HG03342 (cell line): ENCODE results near the gene ZFP36.

Experiments used
- ATAC-seq: cut with Tn5 transposase; IDR thresholded peaks from one replicate; pipeline ENCODE4 v1.9.1; 2021; ENCODE audit warnings: mild to moderate bottlenecking, moderate library complexity; ENCODE audit not compliant: unreplicated experiment

ZFP36 gene

DNA sequence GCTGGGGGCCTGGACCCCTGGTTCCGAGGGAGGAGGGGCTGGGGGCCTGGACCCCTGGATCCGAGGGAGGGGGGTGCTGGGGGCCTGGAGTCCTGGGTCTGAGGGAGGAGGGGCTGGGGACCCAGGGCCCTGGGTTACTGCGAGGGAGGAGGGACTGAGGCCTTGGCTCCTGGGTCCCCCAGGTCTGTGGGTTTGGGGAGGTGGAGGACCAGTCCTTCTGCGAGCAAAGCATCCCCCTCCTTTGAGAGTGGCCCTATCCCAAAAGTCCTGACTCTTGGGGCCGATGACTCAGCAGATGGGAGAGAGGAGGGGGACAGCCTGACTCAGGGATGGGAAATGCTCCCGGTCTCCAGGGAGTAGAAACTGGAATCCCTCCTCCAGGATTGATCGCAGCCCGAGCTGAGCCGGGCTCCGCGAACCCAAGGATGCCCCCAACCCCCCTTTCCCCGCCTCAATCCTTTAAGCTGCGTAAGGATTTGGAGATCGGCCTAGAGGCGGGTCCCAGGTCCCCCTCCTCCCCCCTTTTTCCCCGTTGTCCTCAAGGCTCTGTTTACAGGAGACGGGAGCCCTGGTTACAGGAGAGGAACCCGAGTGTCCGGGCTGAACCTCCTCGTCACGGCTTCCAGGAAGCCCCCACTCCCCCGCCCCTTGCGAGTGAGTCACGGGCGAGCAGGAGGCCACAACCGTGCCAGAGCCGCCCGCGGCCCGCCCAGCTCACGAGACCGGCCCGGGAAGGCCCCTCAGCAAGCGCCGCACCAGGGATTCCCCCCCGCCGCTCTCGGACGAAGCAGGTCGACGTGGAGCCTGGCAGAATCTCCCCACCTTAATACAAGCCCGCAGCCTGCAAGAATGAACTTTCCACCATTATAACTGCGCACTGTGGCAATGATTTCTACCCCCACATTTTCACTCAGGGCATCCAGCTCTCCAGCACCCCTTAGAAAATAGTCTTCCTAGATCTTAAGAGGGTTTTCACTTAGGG, 3.0 kb upstream of the ZFP36 start:
- ATAC-seq = peak; percentile 25

DNA sequence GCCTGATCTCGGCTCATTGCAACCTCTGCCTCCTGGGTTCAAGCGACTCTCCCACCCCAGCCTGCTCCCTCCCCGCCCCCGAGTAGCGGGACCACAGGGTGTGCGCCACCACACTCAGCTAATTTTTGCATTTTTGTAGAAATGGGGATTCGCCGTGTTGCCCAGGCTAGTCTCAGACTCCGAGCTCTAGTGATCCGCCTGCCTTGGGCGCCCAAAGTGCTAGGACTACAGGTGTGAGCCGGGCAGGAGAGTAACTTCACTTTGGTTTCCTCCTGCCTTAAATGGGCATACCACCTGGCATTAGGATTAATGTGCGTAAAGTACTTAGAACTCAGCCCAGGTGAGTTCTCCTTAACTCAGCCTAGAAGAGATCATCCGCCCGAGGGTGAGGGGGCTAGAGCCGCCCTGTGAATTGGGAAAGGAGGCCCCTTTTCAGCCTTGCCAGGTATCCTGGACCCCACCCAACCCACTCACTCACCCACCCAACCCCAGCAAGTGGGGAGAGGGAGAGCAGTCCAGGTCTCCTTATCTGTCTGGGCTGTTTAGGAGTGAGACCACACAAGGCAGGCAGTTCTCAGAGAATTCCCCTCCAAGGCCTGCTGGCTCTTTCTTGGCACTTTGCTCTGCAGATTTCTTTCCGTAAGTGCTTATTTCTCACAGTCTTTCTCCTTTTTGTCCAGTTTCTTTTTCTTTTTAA, 1.2 kb upstream of the ZFP36 start:
- no peak for ATAC-seq

DNA sequence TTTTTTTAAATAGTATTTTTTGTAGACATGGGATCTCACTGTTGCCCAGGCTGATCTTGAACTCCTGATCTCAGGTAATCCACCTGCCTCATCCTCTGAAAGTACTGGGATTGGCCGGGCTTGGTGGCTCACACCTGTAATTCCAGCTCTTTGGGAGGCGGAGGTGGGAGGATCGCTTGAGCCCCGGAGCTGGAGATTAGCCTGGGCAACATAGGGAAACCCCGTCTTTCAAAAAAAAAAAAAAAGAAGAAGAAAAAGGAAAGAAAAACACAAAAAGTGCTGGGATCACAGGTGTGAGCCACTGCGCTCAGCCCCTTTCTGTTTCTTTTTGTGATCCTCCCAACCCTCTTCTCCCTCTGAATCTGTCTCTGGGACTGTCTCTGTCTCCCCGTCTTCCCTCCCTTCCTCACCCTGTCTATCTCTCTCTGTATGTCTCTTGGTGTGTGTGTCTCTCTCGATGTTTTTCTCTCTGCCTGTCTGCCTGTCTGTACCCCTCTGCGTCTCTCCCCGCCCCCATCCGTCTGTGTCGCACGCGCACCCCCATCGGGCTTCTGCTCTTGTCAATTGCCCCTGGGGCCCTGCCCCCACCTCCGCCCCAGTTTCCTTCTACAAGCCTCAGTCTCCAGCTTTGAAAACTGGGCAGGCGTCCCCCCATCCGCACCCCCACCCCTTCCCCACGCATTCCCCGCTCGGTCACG, 540 bp upstream of the ZFP36 start:
- no peak for ATAC-seq

DNA sequence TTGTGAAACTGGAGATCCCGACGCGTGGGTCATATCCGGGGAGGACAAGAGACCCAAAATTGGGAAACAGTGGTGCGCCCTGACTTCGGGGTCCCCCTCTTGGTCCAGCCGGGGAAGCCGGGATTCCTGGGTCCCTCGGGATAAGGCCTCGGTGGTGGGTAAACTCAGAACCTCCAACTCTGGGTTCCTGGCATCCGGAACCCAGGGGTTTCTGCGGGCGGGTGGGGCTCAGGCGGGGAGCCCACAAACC, 688 bp downstream of the ZFP36 start:
- no peak for ATAC-seq

GRCh38 chr19:39407660-39408391, 1.2 kb downstream of the ZFP36 start:
- no peak for ATAC-seq

GRCh38 chr19:39408392-39409207, 2.0 kb downstream of the ZFP36 start:
- ATAC-seq = no peak

DNA sequence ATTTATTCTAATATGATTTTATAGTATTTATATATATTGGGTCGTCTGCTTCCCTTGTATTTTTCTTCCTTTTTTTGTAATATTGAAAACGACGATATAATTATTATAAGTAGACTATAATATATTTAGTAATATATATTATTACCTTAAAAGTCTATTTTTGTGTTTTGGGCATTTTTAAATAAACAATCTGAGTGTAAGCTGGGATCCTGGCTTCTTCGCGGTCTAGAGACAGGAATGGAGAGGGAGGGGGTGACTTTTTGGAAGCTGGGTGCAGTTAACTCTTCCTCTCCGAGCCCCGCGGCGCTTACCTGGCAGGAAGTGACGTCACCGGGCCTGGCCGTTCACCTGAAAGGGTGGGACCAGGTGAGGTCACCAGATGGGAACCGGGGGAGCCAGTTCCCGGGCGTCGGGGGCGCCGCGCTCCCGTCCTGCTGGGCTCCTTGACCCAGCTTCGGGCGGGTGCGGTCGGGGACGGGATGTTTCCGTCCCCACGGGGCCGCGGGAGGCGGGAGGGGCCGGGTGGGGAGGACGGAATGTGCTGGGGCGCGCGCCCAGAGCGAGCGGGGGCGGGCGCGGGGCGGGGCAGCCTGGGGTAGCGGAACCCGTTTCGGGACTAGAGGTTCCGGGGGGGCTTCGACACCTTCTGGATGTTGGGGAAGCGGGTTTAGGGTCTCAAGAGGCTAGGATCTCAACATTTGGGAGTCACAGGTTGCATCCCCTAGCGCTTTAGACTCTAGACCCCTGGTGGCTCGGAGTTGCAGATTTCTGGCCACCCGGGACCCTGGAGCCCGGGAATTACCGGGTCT, 2.8 kb downstream of the ZFP36 start:
- no peak for ATAC-seq

DNA sequence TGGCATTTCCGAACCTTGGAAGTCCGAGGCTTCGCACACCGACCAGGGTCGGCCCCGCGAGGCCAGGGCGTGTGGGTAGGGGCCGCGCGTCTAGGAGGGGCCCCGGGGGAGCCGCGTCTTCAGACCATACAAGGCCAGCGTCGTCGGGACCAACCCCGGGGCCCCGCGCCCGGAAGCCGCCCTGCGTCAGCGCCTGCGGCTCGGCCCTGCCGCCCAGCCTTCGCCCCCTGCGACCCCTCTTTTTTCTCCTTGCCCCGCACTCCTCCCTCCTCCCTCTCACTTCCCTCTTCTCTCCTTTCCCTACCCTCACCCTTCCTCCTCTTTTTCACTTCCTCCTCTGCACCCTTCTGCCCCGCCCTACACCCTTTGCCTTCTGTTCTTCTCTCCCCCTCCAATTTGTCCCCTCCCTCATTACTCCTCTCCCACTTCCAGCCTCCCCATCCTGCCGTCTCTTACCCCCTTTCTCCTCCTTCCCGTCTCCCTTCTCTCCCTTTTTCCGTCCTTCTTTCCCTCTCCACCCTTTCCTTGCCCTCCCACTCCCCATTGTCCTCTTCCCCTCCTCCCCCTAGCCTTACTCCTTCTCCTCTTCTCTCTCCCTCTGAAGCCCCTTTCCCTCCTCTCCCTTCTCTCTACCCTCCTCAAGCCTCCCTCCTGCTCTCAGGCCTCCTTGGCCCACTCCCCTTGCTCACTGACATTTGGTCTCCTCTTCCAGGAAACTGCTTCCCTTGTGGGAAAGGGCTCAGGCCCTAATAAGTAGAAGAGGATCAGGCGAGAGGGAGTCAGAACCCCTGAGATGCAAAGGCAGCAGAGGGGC, 3.6 kb downstream of the ZFP36 start:
- no peak for ATAC-seq

DNA sequence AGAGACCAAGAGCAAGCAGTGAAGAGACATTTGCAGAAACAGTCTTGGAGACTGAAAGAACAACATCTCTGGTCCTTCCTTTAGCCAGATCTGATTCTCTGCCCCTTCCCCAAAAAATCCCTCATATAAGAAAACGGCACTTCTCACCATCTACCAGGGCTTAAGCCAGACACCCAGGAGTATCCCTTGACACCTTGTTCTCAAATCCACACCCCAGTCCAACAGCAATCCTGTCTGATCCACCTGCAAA, 4.1 kb downstream of the ZFP36 start:
- ATAC-seq = no peak

GRCh38 chr19:39411081-39411831, 4.6 kb downstream of the ZFP36 start:
- ATAC-seq = no peak

DNA sequence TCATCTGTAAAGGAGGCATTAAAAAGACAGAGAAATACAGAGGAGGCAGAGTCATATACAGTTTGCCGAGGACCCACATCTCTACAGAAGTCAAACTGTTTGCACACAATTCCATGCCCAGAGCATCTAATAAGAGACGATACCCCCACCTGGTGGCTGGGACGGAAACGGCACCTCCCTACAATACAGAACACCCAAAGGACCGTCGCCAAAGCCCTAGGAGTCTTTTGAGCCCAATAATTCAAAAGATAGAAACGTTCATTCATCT, 5.1 kb downstream of the ZFP36 start:
- peak; percentile 27 for ATAC-seq

- ATAC-seq = peak; percentile 48
Observed at GRCh38 chr19:39412100-39412866, 5.6 kb downstream of the ZFP36 start, which contains the start of gene PLEKHG2. Gene PLEKHG2, plus strand, starts transcription at chr19:39412669. Its CDS starts 1,418 bp downstream, at chr19:39414087.

DNA sequence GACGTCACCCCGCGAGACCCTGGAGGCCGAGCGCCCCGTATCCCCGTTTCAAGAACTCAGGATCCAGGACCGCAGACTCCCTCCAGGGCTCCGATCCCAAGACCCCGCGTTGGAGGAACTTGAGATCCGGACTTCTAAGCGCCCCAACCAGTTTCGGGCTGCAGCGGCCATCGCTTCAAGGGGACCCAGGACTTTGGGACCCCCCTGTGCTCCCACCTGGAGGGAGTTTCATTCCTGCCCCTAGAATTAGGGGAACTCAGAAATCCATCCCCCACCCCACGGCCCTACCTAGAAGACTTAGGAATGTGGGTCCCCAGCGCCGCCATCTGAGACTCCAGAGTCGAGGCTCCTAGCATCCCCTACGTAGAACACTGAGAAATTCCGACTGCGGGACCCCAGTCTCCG, 6.2 kb downstream of the ZFP36 start:
- no peak for ATAC-seq

- ATAC-seq = no peak
Observed at GRCh38 chr19:39413272-39413910, 6.7 kb downstream of the ZFP36 start.

- no peak for ATAC-seq
Observed at GRCh38 chr19:39413911-39414608, 7.4 kb downstream of the ZFP36 start.
